ENCODE measurements around the gene ABLIM1.

- TF ChIP-seq, protein P1, sequence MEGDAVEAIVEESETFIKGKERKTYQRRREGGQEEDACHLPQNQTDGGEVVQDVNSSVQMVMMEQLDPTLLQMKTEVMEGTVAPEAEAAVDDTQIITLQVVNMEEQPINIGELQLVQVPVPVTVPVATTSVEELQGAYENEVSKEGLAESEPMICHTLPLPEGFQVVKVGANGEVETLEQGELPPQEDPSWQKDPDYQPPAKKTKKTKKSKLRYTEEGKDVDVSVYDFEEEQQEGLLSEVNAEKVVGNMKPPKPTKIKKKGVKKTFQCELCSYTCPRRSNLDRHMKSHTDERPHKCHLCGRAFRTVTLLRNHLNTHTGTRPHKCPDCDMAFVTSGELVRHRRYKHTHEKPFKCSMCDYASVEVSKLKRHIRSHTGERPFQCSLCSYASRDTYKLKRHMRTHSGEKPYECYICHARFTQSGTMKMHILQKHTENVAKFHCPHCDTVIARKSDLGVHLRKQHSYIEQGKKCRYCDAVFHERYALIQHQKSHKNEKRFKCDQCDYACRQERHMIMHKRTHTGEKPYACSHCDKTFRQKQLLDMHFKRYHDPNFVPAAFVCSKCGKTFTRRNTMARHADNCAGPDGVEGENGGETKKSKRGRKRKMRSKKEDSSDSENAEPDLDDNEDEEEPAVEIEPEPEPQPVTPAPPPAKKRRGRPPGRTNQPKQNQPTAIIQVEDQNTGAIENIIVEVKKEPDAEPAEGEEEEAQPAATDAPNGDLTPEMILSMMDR (IDR thresholded peaks at IDR 0.05 in 4 of 5, conservative IDR thresholded peaks at IDR 0.05 in 1 of 5) = no peak
- no peak for TF ChIP-seq POLR2A (IDR thresholded peaks at IDR 0.05)
These were observed 46.6 kb upstream of the ABLIM1 start for GRCh38 chr10:114704679-114705078.
